Measurements from ENCODE around the gene MILR1.
"Not testable (repeated sequence)": the region's sequence is repeated elsewhere in the genome, so short reads cannot be mapped to it uniquely, and the experiment has no call there.

Gene MILR1, protein sequence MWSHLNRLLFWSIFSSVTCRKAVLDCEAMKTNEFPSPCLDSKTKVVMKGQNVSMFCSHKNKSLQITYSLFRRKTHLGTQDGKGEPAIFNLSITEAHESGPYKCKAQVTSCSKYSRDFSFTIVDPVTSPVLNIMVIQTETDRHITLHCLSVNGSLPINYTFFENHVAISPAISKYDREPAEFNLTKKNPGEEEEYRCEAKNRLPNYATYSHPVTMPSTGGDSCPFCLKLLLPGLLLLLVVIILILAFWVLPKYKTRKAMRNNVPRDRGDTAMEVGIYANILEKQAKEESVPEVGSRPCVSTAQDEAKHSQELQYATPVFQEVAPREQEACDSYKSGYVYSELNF

DNA sequence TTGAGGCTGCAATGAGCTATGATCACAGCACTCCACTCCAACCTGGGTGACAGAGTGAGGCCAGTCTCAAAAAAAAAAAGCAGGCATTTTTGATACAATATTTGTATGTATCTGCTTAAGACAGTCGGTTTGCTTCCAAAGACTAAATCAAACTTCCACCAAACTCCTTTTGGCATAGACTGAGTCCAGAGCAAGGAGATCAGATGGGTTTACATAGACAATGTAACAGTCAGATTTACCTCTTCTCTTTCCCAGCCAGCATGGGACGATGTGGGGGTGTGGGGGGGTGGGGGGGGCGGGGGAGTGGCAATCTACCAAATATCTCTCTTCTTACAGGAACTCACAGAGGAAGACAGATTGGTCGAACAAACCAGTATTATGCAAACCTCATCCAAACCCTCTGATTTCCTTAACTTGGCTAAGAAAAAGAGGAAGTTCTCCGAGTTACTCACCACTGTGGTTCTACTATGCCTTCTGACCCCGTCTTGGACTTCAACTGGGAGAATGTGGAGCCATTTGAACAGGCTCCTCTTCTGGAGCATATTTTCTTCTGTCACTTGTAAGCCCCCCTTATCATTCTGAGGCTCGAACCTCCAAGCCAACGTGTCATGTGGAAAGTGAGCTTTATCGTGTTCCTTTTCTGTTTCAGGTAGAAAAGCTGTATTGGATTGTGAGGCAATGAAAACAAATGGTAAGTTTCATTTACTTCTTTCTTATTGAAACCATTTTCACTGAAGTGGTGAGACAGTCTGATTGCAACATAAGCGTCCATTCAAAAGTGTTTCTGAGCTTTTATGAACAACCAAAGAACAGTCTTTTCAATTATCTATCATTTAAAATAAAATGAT lies at the start of gene MILR1:
Gene MILR1, plus strand, starts transcription at position 451 of the 848 bp plus-strand sequence. Its CDS starts 54 bp downstream, at position 505.
- peak; percentile 67 for DNase-seq

DNA sequence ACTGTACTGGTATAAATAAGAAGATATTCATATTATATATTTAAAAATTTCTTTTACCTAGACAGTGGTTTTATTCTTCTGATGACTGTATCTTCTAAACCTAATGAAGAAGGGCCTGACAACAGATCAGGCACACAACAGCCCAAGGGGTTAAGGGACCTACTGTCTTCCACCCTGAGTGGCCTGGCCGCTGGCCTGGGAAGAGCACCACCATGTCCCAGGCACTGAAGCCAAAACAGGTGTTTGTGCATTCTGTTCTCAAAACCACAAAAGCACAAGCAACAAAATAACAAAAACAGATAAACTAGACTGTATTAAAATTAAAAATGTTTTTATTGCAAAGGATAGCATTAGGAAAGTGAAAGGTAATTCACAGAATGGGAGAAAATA lies 49.2 kb upstream of the MILR1 start:
- no peak for DNase-seq

DNA sequence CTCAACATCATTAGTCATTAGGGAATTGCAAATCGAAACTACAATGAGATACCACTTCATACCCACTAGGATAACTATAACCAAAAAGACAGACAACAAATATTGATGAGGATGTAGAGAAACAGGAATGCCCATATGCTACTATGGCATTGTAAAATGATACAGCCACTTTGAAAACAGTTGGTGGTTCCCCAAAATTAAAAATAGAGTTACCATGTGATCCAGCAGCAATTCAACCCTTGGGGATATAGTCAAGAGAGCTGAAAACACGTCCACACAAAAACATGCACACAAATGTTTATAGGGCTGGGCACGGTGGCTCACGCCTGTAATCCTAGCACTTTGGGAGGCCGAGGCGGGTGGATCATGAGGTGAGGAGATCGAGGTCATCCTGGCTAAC lies 48.3 kb upstream of the MILR1 start:
- DNase-seq: no peak

DNA sequence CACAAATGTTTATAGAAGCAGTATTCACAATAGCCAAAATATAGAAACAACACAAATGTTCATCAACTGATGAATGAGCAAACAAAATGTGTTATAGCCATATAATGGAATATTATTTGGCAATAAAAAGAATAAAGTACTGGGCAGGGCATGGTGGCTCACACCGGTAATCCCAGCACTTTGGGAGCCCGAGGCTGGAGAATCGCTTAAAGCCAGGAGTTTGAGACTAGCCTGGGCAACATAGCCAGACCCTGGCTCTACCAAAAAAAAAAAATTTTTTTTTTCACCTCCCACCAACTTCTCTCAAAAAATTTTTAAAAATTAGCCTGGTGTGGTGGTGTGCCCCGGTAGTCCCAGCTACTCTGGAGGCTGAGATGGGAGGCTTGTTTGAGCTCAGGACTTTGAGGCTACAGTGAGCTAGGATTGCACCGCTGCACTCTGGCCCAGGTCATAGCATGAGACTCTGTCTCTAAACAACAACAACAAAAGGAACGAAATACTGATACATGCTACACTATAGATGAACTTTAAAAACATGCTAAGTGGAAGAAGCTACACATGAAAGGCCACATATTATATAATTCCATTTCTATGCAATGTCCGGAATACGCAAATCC lies 47.6 kb upstream of the MILR1 start:
- no peak for DNase-seq

DNA sequence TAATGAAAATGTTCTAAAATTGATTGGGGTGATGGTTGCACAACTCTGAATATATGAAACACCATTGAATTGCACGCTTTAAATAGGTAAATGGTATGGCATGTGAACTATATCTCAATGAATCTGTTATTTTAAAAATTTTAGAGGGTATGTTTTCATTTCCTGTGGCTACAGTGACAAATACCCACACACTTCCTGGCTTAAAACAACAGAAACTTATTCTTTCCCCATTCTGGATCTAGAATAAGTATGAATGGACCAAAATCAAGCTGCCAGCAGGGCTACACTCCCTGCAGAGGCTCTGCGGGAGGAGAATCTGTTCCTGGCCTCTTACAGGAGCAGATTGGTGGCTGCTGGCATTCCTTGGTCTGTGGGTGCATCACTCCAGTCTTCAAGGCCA lies 47.0 kb upstream of the MILR1 start:
- DNase-seq: no peak

DNA sequence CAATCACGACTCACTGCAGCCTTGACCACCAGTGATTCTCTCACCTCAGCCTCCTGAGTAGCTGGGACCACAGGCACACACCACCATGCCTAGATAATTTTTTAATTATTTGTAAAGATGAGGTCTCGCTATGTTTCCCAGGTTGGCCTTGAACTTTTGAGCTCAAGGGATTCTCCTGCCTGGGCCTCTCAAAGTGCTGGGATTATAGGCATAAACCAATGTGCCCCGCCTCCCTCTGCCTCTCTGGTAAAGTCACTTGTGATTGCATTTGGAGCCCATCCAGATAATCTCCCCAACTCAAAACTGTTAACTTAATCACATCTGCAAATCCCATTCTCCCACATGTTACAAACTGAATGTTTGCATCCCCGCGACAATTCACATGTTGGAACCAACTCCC lies 46.4 kb upstream of the MILR1 start:
- DNase-seq: no peak

DNA sequence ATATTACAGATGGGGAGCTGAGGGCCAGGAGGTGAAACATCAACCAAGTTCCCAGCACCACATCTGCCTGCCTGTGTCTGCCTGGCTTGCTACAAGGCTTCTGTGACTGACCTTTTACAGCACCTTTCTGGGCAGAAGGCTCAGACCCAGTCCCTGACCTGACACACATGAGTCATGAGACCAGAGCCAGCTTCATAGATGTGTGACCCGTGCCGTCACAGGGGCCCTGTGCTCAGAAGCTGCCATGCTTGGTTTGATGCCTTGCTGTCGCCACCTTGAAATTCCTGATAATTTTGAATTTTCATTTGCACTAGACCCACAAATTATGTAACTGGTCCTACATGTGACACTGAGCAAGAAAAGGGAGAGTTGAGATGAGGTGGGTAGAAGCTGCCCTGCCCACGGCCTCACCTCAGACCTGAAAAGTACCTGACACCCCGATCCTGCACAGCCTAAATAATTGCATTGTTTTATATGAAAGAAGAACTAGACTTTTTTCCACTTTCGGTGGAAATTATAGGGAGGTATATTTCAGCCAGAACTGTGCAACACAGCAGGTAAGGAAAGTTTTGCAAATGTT lies 44.9 kb upstream of the MILR1 start:
- no peak for DNase-seq

DNA sequence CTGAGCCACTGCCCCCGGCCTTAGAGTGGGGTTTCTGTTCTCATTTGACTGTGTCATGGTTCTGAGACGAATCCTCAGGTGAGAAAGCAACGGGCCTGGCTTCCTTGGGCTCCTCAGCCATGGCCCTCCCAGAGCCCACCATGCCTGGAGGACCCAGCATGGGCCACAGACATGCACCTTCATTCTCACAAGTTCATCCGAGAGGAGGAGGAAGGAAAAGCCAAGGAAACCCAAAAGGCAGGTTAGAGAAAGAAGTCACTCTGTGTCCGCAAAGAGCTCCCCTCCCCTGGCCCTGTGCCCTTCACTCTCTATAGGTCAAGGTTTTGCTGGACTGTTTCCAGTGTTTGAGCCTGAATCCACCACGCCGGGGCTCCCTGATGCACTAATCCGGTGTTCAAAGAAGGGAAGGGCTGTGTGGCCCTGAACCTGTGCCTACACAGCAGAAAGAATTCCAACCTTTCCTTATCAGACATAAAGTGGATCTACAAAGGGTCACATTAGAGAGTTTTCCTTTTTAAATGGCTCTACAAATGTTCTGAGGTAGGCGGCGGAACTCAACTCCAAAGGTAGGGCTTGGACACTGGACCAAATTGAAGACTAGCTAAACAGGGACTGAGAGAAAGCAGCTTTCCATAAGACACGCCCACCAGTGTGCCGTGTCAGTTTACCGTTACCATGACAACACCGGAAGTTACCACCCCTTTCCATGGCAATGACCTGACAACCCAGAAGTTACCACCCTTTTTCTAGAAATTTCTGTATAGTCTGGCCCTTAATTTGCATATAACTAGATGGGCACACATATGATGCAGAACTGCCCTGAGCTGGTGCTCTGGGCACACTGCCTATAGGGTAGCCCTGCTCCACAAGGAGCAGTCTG lies 42.4 kb upstream of the MILR1 start:
- no peak for DNase-seq

DNA sequence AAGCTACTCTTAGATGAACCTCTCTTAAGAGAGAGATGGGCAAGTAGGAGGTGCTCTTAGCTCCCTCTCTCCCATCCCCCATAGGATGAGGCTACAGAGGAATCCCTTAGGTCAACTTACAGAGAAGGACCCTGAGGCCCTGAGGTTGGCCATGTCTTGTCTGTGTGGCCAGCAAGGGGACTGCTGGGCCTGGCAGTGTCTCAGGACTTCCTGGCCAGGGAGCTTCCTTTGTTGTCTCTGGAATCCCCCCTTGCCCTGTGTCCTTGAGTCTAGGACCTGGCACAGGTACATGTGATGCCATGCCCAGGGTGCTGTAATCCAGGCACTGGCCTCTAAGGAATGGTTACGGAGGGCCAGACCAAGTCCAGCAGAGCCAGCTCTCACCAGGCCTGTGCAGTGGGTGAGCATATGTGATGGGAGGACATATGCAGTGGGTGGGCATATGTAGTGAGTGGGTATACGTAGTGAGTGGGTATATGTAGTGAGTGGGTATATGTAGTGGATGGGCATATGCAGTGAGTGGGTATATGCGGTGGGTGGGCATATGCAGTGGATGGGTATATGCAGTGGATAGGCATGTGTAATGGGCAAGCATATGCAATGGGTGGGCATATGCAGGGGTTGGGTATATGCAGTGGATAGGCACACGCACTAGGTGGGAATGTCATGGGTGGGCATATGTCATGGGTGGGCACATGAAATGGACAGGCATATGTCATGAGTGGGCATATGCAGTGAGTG lies 38.0 kb upstream of the MILR1 start:
- DNase-seq: no peak

DNA sequence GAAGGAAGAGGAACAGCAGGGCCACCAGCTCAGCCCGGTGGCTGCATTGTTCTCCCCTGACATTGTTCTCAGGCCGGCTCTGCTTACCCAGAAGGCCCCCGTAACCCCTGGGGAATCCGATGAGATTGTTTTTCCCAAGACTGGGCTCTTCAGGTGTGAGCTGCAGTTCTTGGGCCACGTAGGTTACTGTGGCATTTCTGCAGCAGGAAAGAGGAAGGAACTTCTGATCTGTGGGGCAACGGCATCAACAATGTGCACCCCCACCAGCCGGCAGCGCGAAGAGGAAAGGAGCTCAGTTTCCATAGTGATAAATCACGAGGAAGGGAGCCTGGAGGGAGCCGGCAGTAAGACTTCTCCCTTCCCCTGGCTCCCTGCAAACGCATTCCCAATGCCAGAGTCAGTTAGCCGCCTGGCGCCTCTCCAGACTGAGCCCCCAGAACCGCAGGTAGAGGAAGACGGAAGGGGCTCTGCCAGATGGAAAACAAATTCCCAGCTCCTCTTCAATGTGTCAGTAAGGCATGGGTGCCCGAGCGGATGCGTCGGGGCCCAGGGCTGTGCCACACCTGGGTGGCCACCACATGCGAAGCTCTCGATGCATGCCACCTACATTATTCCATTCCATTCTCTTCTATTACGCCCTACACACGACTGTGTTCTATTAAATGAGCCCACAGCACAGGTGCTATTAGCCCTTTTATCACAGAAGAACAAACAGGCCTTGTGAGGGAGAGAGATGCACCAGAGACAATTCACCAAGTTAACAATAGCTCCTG lies 36.7 kb upstream of the MILR1 start:
- DNase-seq: peak; percentile 54

DNA sequence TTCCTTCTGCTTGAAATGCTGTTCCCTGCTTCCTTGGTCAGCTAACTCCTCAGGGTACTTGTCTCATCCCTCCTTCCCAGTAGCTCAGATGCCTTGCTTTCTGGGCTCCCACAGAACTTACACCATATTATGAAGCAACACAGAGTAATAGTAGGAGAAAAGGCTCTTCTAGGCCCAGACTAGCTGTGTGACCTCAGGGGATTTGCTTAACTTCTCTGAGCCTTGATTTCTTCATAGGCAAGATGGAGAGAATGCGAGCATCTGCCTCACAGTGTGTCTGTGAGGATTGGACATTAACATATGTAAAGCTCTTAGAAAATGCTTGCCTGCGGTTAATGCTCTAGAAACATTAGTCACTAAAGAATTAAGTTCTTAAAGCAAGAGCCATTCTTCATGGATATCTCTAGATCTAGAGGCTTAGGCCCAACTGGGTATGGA lies 36.0 kb upstream of the MILR1 start:
- peak; percentile 21 for DNase-seq

DNA sequence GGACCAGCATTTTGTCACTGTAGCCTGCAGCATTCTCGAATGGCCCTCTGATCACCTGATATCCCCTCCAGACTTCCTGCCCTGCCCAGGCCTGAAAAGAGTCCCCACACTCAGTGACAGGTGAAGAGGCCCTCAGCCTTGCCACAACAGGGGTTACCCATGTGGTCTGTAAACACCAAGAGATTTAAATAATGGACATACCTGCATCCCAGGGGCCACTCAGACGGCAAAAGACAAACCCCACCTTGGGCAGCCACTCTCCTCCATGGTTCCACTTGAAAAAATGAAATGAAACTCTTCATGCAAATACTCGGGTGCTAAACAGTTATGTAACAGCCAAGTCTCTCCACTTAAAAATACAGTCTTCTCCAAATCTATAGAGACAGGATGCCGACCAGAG lies 35.4 kb upstream of the MILR1 start:
- DNase-seq: no peak

DNA sequence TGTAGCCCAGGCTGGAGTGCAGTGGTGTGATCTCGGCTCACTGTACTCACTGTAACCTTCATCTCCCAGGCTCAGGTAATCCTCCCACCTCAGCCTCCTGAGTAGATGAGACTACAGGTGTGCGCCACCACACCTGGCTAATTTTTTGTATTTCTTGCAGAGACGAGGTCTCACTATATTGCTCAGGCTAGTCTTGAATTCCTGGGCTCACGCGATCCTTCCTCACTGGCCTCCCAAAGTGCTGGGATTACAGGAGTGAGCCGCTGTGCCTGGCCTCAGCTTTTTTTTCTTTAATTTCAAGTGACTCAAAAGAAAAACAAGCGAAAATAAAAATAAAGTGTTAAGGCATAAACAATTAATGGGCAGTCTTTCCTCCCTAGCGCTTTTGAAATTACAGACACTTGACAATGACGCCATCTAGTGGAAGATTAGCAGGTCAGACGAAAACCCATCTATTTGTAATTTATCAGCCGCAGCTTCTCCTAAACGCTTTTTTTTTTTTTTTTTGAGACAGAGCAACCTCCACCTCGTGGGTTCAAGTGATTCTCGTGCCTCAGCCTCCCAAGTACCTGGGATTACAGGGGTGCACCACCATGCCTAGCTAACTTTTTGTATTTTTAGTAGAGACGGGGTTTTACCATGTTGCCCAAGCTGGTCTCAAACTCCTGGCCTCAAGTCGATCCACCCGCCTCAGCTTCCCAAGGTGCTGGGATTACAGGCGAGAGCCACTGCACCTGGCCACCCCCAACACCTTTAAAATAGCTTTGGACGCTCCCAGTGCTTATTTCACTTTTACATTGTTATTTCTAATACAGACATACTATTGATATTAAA lies 30.2 kb upstream of the MILR1 start:
- DNase-seq: peak; percentile 64

DNA sequence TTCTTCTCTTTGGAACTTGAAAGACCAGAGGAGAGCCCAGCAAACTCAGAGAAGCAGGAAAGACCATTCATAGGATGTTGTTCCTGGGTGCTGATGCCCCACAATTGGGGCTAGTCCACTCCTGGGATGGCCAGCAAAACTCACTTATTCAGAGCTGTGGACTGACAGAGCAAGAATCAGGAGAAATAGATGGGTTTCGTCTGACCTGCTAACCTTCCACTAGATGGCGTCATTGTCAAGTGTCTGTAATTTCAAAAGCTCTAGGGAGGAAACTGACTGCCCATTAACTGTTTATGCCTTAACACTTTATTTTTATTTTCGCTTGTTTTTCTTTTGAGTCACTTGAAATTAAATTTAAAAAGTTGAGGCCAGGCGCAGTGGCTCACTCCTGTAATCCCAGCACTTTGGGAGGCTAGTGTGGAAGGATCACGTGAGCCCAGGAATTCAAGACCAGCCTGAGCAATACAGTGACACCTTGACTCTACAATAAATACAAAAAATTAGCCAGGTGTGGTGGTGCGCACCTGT lies 28.7 kb upstream of the MILR1 start:
- DNase-seq: peak; percentile 80

DNA sequence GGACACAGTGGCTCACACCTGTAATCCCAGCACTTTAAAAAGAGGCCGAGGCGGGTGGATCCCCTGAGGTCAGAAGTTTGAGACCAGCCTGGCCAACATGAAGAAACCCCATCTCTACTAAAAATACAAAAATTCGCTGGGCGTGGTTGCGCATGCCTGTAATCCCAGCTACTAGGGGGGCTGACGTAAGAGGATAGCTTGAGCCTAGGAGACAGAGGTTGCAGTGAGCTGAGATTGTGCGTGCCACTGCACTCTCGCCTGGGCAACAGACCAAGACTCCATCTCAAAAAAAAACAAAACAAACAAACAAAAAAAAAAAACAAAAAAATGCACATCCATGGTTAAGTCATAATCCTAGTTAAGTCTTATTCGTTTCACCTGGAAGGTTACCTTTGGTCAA lies 26.8 kb upstream of the MILR1 start:
- not testable (repeated sequence) for DNase-seq

DNA sequence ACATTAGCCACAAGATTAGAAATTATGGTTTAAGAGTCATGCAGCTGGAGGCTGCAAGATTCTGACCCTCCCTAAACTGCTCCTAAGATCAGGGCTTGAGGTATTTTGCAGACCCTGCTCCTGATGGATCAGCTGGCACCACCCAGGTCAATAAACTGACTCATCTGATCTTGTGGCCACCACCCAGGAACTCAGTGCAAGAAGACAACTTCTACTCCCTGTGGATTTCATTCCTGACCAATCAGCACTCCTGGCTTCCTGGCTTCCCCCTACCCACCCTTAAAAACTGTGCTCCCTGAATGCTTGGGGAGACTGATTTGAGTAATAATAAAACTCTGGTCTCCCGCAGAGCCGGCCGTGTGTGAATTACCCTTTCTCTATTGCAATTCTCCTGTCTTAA lies 25.0 kb upstream of the MILR1 start:
- peak; percentile 19 for DNase-seq

DNA sequence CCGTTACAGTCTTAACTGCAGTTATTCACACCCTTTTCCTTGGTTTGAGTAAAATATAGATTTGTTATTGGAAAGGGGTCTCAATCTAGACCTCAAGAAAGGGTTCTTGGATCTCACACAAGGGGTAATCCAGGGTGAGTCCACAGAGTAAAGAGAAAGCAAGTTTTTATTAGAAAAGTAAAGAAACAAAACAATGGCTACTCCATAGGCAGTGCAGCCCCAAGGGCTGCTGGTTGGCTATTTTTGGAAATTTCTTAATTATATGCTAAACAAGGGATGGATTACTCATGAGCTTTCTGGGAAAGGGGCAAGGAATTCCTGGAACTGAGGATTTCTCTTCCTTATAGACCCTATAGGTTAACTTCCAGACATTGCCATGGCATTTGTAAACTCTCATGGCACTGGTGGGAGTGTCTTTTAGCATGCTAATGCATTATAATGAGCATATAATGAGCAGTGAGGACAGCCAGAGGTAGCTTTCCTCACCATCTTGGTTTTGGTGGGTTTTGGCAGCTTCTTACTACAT lies 24.5 kb upstream of the MILR1 start:
- peak; percentile 70 for DNase-seq

DNA sequence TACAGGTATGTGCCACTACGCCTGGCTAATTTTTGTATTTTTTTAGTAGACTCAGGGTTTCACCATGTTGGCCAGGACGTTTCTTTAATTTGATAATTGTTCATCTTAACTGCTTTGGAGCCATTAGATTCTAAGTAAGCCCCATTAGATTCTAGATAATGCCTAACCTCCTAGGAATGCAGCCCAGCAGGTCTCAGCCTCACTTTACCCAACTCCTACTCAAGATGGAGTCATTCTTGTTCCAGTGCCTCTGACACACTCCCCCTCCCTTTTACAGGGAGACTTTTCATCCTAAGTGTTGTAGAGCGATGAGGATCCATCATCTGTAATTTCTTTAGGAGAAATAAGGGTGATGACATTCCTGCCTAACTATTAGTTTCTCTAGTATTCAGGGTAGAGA lies 23.7 kb upstream of the MILR1 start:
- DNase-seq: no peak

DNA sequence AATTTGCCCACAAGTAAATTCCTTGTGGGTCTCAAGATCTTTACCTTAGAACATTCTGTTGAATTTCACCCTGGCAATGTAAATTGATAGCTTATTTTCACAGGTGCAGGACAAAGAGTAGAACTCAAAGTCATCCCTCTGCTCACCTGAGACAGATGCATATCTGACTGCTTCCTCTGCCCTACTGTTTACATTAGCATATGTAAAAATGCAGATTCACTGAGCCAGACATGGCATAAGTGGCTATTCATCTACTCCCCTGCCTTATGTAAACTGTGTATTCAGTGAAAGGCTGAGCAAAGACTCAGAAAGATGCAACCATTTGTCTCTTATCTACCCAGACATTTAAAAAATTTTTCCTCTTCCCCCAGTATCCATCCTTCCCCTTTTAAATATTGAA lies 22.3 kb upstream of the MILR1 start:
- DNase-seq: no peak

All from fibroblast of skin of right biceps (primary cell).